H9 (cell line): Measurements from ENCODE around the gene VTCN1. TPM values are rescaled to one million over a fixed set of nuclear protein-coding genes. Genes with fewer than 3 reads are reported as not detected.

Source experiments
- DNase-seq: peaks from one replicate; pipeline ENCODE4 v3.0.0-alpha.2; 2017
- H2AFZ ChIP-seq: one replicate; pipeline ENCODE4 v1.6.1; 2013; ENCODE audit warnings: mild to moderate bottlenecking, low read length, control low read depth, moderate library complexity
- H2AK5ac ChIP-seq: 2 replicates; pipeline ENCODE4 v1.6.1; 2013; ENCODE audit warnings: low read length, control low read depth, mixed read lengths; ENCODE audit not compliant: insufficient read length
- H2BK120ac ChIP-seq: one replicate; pipeline ENCODE4 v1.6.1; 2013; ENCODE audit warnings: low read depth, mild to moderate bottlenecking, low read length, control low read depth, inconsistent platforms; ENCODE audit not compliant: poor library complexity, severe bottlenecking
- H2BK12ac ChIP-seq: 2 replicates; pipeline ENCODE4 v1.6.1; 2013; ENCODE audit warnings: low read length, control low read depth, mixed read lengths, low read depth; ENCODE audit not compliant: insufficient read length
- H2BK15ac ChIP-seq: 2 replicates; pipeline ENCODE4 v1.6.1; 2013; ENCODE audit warnings: low read depth, low read length, control low read depth
- H2BK20ac ChIP-seq: one replicate; pipeline ENCODE4 v1.6.1; 2013; ENCODE audit warnings: low read depth, mild to moderate bottlenecking, low read length, control low read depth, inconsistent platforms; ENCODE audit not compliant: poor library complexity, severe bottlenecking
- H2BK5ac ChIP-seq: 2 replicates; pipeline ENCODE4 v1.6.1; 2013; ENCODE audit warnings: low read length, control low read depth, mixed read lengths; ENCODE audit not compliant: insufficient read length
- H3K14ac ChIP-seq: 2 replicates; pipeline ENCODE4 v1.6.1; 2013; ENCODE audit warnings: low read length, control low read depth; ENCODE audit not compliant: insufficient read depth
- H3K18ac ChIP-seq: 2 replicates; pipeline ENCODE4 v1.6.1; 2013; ENCODE audit warnings: low read depth, mild to moderate bottlenecking, mixed read lengths, low read length, control low read depth; ENCODE audit not compliant: insufficient read length
- H3K23ac ChIP-seq: 2 replicates; pipeline ENCODE4 v1.6.1; 2013; ENCODE audit warnings: low read length, control low read depth, mixed read lengths, low read depth; ENCODE audit not compliant: insufficient read length
- H3K23me2 ChIP-seq: 2 replicates; pipeline ENCODE4 v1.6.1; 2013; ENCODE audit warnings: low read depth, mild to moderate bottlenecking, mixed read lengths, low read length, control low read depth; ENCODE audit not compliant: insufficient read length, poor library complexity, severe bottlenecking
- H3K27ac ChIP-seq: 2 replicates; pipeline ENCODE4 v1.5.1; 2013; ENCODE audit warnings: low read length, control low read depth, mixed read lengths, low read depth; ENCODE audit not compliant: insufficient read length
- H3K27me3 ChIP-seq: 2 replicates; pipeline ENCODE4 v1.6.1; 2013; ENCODE audit warnings: low read length, control low read depth, inconsistent platforms; ENCODE audit not compliant: insufficient read depth
- H3K4ac ChIP-seq: 2 replicates; pipeline ENCODE4 v1.6.1; 2013; ENCODE audit warnings: low read depth, mild to moderate bottlenecking, control low read depth, inconsistent platforms, low read length, moderate library complexity
- H3K4me1 ChIP-seq: 2 replicates; pipeline ENCODE4 v1.6.1; 2013; ENCODE audit warnings: low read length, control low read depth, inconsistent platforms; ENCODE audit not compliant: insufficient read depth
- H3K4me2 ChIP-seq: 2 replicates; pipeline ENCODE4 v1.6.1; 2013; ENCODE audit warnings: low read length, control low read depth, mixed read lengths; ENCODE audit not compliant: insufficient read length, insufficient read depth
- H3K56ac ChIP-seq: 2 replicates; pipeline ENCODE4 v1.6.1; 2013; ENCODE audit warnings: low read depth, mild to moderate bottlenecking, mixed read lengths, low read length, control low read depth; ENCODE audit not compliant: insufficient read length
- H3K79me1 ChIP-seq: 2 replicates; pipeline ENCODE4 v1.6.1; 2013; ENCODE audit warnings: low read depth, mild to moderate bottlenecking, moderate library complexity, low read length, control low read depth, inconsistent platforms; ENCODE audit not compliant: insufficient read depth, poor library complexity, severe bottlenecking
- H3K79me2 ChIP-seq: 2 replicates; pipeline ENCODE4 v1.6.1; 2013; ENCODE audit warnings: low read length, control low read depth, inconsistent platforms; ENCODE audit not compliant: insufficient read depth
- H3K9ac ChIP-seq: 2 replicates; pipeline ENCODE4 v1.6.1; 2013; ENCODE audit warnings: low read length, control low read depth, mixed read lengths; ENCODE audit not compliant: insufficient read length; ENCODE audit errors: extremely low read depth
- H3K9me3 ChIP-seq: one replicate; pipeline ENCODE4 v1.6.1; 2013; ENCODE audit warnings: low read depth, low read length, inconsistent platforms; ENCODE audit not compliant: control insufficient read depth
- H3T11ph ChIP-seq: one replicate; pipeline ENCODE4 v1.6.1; 2013; ENCODE audit warnings: mild to moderate bottlenecking, low read length, control low read depth, inconsistent platforms
- H4K20me1 ChIP-seq: one replicate; pipeline ENCODE4 v1.6.1; 2013; ENCODE audit not compliant: control insufficient read depth, insufficient read length, insufficient read depth
- H4K5ac ChIP-seq: 2 replicates; pipeline ENCODE4 v1.6.1; 2013; ENCODE audit warnings: low read depth, mild to moderate bottlenecking, mixed read lengths, low read length, control low read depth; ENCODE audit not compliant: insufficient read length
- H4K8ac ChIP-seq: replicated peaks from 2 replicates; pipeline ENCODE4 v1.6.1; 2013; ENCODE audit warnings: low read length, control low read depth, mixed read lengths, low read depth; ENCODE audit not compliant: insufficient read length
- H4K91ac ChIP-seq: 2 replicates; pipeline ENCODE4 v1.6.1; 2013; ENCODE audit warnings: low read depth, mild to moderate bottlenecking, moderate library complexity, mixed read lengths, low read length, control low read depth; ENCODE audit not compliant: insufficient read length
- H3K27ac Mint-ChIP-seq, 3 experiments: 2 replicates in 2 of 3; 3 replicates in 1 of 3; pipeline ENCODE4 v1.8.0; 2020 to 2021; ENCODE audit warnings: mixed read lengths in 3 of 3, mild to moderate bottlenecking in 1 of 3, moderate library complexity in 1 of 3
- H3K27me3 Mint-ChIP-seq: 2 replicates; pipeline ENCODE4 v1.8.0; 2021; ENCODE audit warnings: low read depth, mild to moderate bottlenecking, moderate library complexity, mixed read lengths
- H3K36me3 Mint-ChIP-seq, 3 experiments: 2 replicates in 2 of 3; 3 replicates in 1 of 3; pipeline ENCODE4 v1.8.0; 2020 to 2021; ENCODE audit warnings: low read depth in 3 of 3, mixed read lengths in 3 of 3; ENCODE audit not compliant: insufficient read depth in 1 of 3
- H3K4me1 Mint-ChIP-seq, 2 experiments: 2 replicates each; pipeline ENCODE4 v1.8.0; 2020; ENCODE audit warnings: mixed read lengths in 2 of 2
- H3K4me3 Mint-ChIP-seq, 2 experiments: 2 replicates in 1 of 2; 3 replicates in 1 of 2; pipeline ENCODE4 v1.8.0; 2020 to 2021; ENCODE audit warnings: mild to moderate bottlenecking in 2 of 2, mixed read lengths in 2 of 2, moderate library complexity in 1 of 2
- H3K9me3 Mint-ChIP-seq, 2 experiments: 2 replicates in 1 of 2; 3 replicates in 1 of 2; pipeline ENCODE4 v1.8.0; 2020; ENCODE audit warnings: mild to moderate bottlenecking in 2 of 2, mixed read lengths in 2 of 2, moderate library complexity in 1 of 2
- WGBS: extraction: QIAGEN DNeasy Blood & Tissue Kit; methylation state at CpG from one replicate; pipeline ENCODE4 v1.1.7; 2013; ENCODE audit warnings: missing lambda C conversion rate, low lambda C conversion rate, mixed read lengths; ENCODE audit not compliant: insufficient read length; ENCODE audit errors: extremely low coverage; 5-methylcytosine and 5-hydroxymethylcytosine counted together
- total RNA-seq: library from RNA; stranded (reverse); gene quantifications from 2 replicates; pipeline ENCODE4 v1.2.1, GENCODE V29; 2021
- TF ChIP-seq, protein P1 (sequence below): fragments of 200-600 bp; sonication (generic); conservative IDR thresholded peaks from 3 replicates; pipeline ENCODE4 v1.8.0; 2021; ENCODE audit warnings: antibody characterized with exemption, mild to moderate bottlenecking

VTCN1 gene
- total RNA-seq, 1 experiment from 2014 or later, result 0.33 TPM

DNA sequence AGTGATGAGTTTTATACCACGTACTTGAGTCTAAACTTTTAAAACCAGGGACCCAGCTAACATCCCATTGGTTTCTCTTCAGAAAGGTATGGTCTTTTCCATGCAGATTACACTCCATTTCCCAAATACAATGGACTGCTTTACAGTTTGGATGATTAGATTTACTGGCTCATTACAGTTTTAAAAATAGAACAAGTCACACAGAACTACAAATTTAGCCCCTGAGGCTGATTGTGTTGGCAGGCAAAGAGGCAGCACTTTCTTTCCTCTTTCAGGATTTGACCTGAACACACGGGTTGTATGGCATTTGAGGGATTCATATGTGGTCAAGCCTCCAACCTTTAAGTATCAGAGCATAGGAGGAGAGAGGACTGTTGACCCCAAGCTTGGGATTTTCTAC, 21.8 kb upstream of the VTCN1 start:
- Histone ChIP-seq H3K9me3 (no peaks in the 10 kb centered on the region), H2BK5ac (no peak overlapping the region), H3K23ac (no peak overlapping the region), H3K18ac (no peak overlapping the region), H4K8ac (no peak overlapping the region), H3K9ac (no peak overlapping the region), H4K5ac (no peak overlapping the region), H3K56ac (no peak overlapping the region), H2BK20ac (no peak overlapping the region), H3T11ph (no peak overlapping the region), H2AK5ac (no peak overlapping the region), H2AFZ (no peak overlapping the region), H3K4ac (no peak overlapping the region), H2BK120ac (no peak overlapping the region), H4K20me1 (no peaks in the 10 kb centered on the region), H3K14ac (no peak overlapping the region), H2BK12ac (no peak overlapping the region), H4K91ac (no peak overlapping the region), H3K79me2 (no peaks in the 10 kb centered on the region), H3K23me2 (no peaks in the 10 kb centered on the region), H3K4me2 (no peak overlapping the region), H2BK15ac (no peak overlapping the region), H3K79me1 (no peaks in the 10 kb centered on the region), H3K27ac (no peak overlapping the region), H3K4me1 (peaks cover 2% of the 10 kb centered on the region; the same call in 1 of the 2 replicates), H3K27me3 (no peaks in the 10 kb centered on the region)
- Mint-ChIP-seq H3K27ac (no peak overlapping the region), H3K9me3 (no peaks in the 10 kb centered on the region; a peak in 1 of 5 replicates), H3K27me3 (no peaks in the 10 kb centered on the region; the same call in 1 of the 2 replicates), H3K36me3 (no peaks in the 10 kb centered on the region; a peak in 1 of 7 replicates), H3K4me1 (peaks cover 2 to 3% of the 10 kb centered on the region in 2 experiments; a peak in 2 of 4 replicates), H3K4me3 (no peak overlapping the region)
- no CpG with 5 or more reads among the region's 2 CpGs for WGBS
- TF ChIP-seq, protein P1, sequence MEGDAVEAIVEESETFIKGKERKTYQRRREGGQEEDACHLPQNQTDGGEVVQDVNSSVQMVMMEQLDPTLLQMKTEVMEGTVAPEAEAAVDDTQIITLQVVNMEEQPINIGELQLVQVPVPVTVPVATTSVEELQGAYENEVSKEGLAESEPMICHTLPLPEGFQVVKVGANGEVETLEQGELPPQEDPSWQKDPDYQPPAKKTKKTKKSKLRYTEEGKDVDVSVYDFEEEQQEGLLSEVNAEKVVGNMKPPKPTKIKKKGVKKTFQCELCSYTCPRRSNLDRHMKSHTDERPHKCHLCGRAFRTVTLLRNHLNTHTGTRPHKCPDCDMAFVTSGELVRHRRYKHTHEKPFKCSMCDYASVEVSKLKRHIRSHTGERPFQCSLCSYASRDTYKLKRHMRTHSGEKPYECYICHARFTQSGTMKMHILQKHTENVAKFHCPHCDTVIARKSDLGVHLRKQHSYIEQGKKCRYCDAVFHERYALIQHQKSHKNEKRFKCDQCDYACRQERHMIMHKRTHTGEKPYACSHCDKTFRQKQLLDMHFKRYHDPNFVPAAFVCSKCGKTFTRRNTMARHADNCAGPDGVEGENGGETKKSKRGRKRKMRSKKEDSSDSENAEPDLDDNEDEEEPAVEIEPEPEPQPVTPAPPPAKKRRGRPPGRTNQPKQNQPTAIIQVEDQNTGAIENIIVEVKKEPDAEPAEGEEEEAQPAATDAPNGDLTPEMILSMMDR, result no peak
- DNase-seq, result no peak
